Measurements from ENCODE around the gene EPOP.
A peak's percentile ranks its signal among the peaks of the same experiment; 100 is the strongest.

EPOP gene

GRCh38 chr17:38702916-38703741 is 28.4 kb upstream of the EPOP start:
- peak overlapping the region; percentile 73 for H2AFZ ChIP-seq (ENCODE audit: low read length)
- H3K9ac ChIP-seq (ENCODE audit: low read depth, low read length, poor library complexity, severe bottlenecking): peak overlapping the region; percentile 99
- peak overlapping the region; percentile 92 for H3K4me2 ChIP-seq (ENCODE audit: low read depth, low read length, poor library complexity, severe bottlenecking)
- no peaks in the 10 kb centered on the region for H3K36me3 ChIP-seq (ENCODE audit: insufficient read depth, low read length)
- H3F3A ChIP-seq (ENCODE audit: low read depth): peaks cover 7% of the 10 kb centered on the region
- H3K79me2 ChIP-seq (ENCODE audit: insufficient read depth, low read length): peaks cover 46% of the 10 kb centered on the region
- peaks cover 24% of the 10 kb centered on the region for H4K20me1 ChIP-seq (ENCODE audit: insufficient read depth, low read length, poor library complexity, severe bottlenecking)
- peaks cover 39% of the 10 kb centered on the region for H3K4me1 ChIP-seq (ENCODE audit: insufficient read depth, low read length, poor library complexity, severe bottlenecking)
- H3K9me2 ChIP-seq (replicated peaks; ENCODE audit: low read depth, low read length): no peaks in the 10 kb centered on the region
- H3K9me3 ChIP-seq (ENCODE audit: insufficient read depth, low read depth, low read length): no peaks in the 10 kb centered on the region
- no peak for TF ChIP-seq CTCF (conservative IDR thresholded peaks at IDR 0.05; ENCODE audit: low read length)
- TF ChIP-seq EZH2phosphoT487 (IDR thresholded peaks at IDR 0.05; ENCODE audit: borderline replicate concordance): no peak
- H3K27me3 ChIP-seq (ENCODE audit: insufficient read depth, low read length, poor library complexity, severe bottlenecking): no peaks in the 10 kb centered on the region
- peak overlapping the region; percentile 99 for H3K4me3 ChIP-seq (ENCODE audit: low read length, poor library complexity, severe bottlenecking)

- H3K36me3 ChIP-seq (ENCODE audit: insufficient read depth, low read length): no peaks in the 10 kb centered on the region
- H4K20me1 ChIP-seq (ENCODE audit: insufficient read depth, low read length, poor library complexity, severe bottlenecking): peaks cover 16% of the 10 kb centered on the region
- H3K4me1 ChIP-seq (ENCODE audit: insufficient read depth, low read length, poor library complexity, severe bottlenecking): peaks cover 32% of the 10 kb centered on the region
- TF ChIP-seq EZH2phosphoT487 (IDR thresholded peaks at IDR 0.05; ENCODE audit: borderline replicate concordance): no peak
- no peak for TF ChIP-seq CTCF (conservative IDR thresholded peaks at IDR 0.05; ENCODE audit: low read length)
- H2AFZ ChIP-seq (ENCODE audit: low read length): peak overlapping the region; percentile 76
- no peaks in the 10 kb centered on the region for H3K9me3 ChIP-seq (ENCODE audit: insufficient read depth, low read depth, low read length)
- no peaks in the 10 kb centered on the region for H3K27me3 ChIP-seq (ENCODE audit: insufficient read depth, low read length, poor library complexity, severe bottlenecking)
- peak overlapping the region; percentile 99 for H3K9ac ChIP-seq (ENCODE audit: low read depth, low read length, poor library complexity, severe bottlenecking)
- peaks cover 7% of the 10 kb centered on the region for H3F3A ChIP-seq (ENCODE audit: low read depth)
- peak overlapping the region; percentile 92 for H3K4me2 ChIP-seq (ENCODE audit: low read depth, low read length, poor library complexity, severe bottlenecking)
- no peaks in the 10 kb centered on the region for H3K9me2 ChIP-seq (replicated peaks; ENCODE audit: low read depth, low read length)
- H3K4me3 ChIP-seq (ENCODE audit: low read length, poor library complexity, severe bottlenecking): peak overlapping the region; percentile 99
- peaks cover 38% of the 10 kb centered on the region for H3K79me2 ChIP-seq (ENCODE audit: insufficient read depth, low read length)
These were observed 27.6 kb upstream of the EPOP start for GRCh38 chr17:38702166-38702915.

DNA sequence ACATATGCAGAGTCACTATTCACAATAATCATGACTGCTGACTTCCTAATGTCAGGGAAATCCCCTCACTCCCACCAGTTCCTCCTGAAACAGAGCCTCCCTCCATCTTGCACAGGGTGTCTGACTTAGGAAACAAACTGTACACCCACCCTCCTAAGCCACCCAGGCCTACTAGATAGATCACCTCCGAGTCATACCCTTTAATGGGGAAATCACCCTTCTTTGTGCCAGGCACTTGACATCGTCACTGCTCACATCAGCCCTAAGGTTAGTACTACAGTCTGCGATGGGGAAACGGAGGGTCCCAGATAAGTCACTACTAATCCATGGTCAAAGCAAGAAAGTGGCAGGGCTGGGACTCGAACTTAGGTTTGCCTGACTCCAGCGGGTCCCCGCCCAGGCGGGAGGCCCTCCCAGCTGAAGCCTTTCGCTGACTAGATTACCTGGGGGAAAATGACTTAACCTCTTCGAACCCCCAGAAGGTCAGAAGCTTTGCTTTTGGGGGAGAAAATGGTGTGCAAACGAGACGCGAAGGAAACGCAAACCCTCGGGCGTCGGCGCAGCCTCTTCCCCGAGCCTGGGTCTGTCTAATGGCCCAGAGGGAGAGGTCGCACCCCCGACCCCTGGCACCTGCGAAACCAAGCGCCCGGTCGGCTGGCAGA is 26.9 kb upstream of the EPOP start:
- Histone ChIP-seq H3K36me3 (ENCODE audit: insufficient read depth, low read length) (no peaks in the 10 kb centered on the region), H3K9ac (ENCODE audit: low read depth, low read length, poor library complexity, severe bottlenecking) (peak overlapping the region; percentile 99), H4K20me1 (ENCODE audit: insufficient read depth, low read length, poor library complexity, severe bottlenecking) (peaks cover 9% of the 10 kb centered on the region), H3K4me1 (ENCODE audit: insufficient read depth, low read length, poor library complexity, severe bottlenecking) (peaks cover 25% of the 10 kb centered on the region), H3K4me3 (ENCODE audit: low read length, poor library complexity, severe bottlenecking) (peak overlapping the region; percentile 99), H2AFZ (ENCODE audit: low read length) (peak overlapping the region; percentile 76), H3K4me2 (ENCODE audit: low read depth, low read length, poor library complexity, severe bottlenecking) (peak overlapping the region; percentile 83), H3K79me2 (ENCODE audit: insufficient read depth, low read length) (peaks cover 31% of the 10 kb centered on the region), H3K9me3 (ENCODE audit: insufficient read depth, low read depth, low read length) (no peaks in the 10 kb centered on the region), H3F3A (ENCODE audit: low read depth) (peaks cover 7% of the 10 kb centered on the region), H3K27me3 (ENCODE audit: insufficient read depth, low read length, poor library complexity, severe bottlenecking) (no peaks in the 10 kb centered on the region), H3K9me2 (replicated peaks; ENCODE audit: low read depth, low read length) (no peaks in the 10 kb centered on the region)
- TF ChIP-seq EZH2phosphoT487 (IDR thresholded peaks at IDR 0.05; ENCODE audit: borderline replicate concordance) (no peak), CTCF (conservative IDR thresholded peaks at IDR 0.05; ENCODE audit: low read length) (no peak)

All from Loucy (cell line).